GM23248 (cell line): Measurements from ENCODE around the gene TEX101.

Source experiments
- EZH2 ChIP-seq: fragments of 200-600 bp; sonication (generic); IDR thresholded peaks from 2 replicates; pipeline ENCODE4 v1.6.1; 2018; ENCODE audit warnings: antibody characterized with exemption, mild to moderate bottlenecking; ENCODE audit not compliant: insufficient read depth, poor library complexity, severe bottlenecking
- EZH2phosphoT487 ChIP-seq: fragments of 200-600 bp; sonication (generic); IDR thresholded peaks from 2 replicates; pipeline ENCODE4 v1.6.1; 2018; ENCODE audit warnings: antibody characterized with exemption, moderate library complexity, mild to moderate bottlenecking, low read depth; ENCODE audit not compliant: insufficient read depth

GRCh38 chr19:43452582-43452981 lies 37.9 kb downstream of the TEX101 start:
- TF ChIP-seq EZH2 (no peak), EZH2phosphoT487 (no peak)
